Upper lobe of left lung (tissue), 4 donors: ENCODE measurements around the gene MX1.

Source experiments
- CTCF ChIP-seq, 6 experiments: fragments of 450-650 bp in 4 of 6; fragments of 200-600 bp in 2 of 6; sonication (generic) in 2 of 6; IDR thresholded peaks; one replicate each; pipeline ENCODE4 v1.5.1; 2016 to 2019; ENCODE audit warnings: antibody characterized with exemption in 6 of 6
- EP300 ChIP-seq, 4 donors: sonication (generic); formaldehyde crosslinking; IDR thresholded peaks; one replicate each; pipeline ENCODE4 v1.5.1; 2017; ENCODE audit warnings: antibody characterized with exemption in 4 of 4, control low read depth in 2 of 4
- POLR2A ChIP-seq, 4 donors: fragments of 450-650 bp; IDR thresholded peaks; one replicate each; pipeline ENCODE4 v1.5.1; 2016 to 2017; ENCODE audit warnings: antibody characterized with exemption in 4 of 4, mild to moderate bottlenecking in 2 of 4
- POLR2AphosphoS5 ChIP-seq, 2 donors: sonication (generic); formaldehyde crosslinking; IDR thresholded peaks; one replicate each; pipeline ENCODE4 v1.5.1; 2017; ENCODE audit warnings: antibody characterized with exemption in 2 of 2

- TF ChIP-seq EP300 (IDR thresholded peaks at IDR 0.05) (no peak), POLR2A (IDR thresholded peaks at IDR 0.05) (no peak), CTCF (IDR thresholded peaks at IDR 0.05) (no peak), POLR2AphosphoS5 (IDR thresholded peaks at IDR 0.05) (no peak)
Measured at GRCh38 chr21:41429305-41429704, 3.3 kb downstream of the MX1 start.
